HEK293T (cell line): ENCODE results near the gene SETD3.

Source experiments
- CTCF ChIA-PET: fragments of 350-600 bp; formaldehyde crosslinking; extraction: SDS; loops from one replicate; lab custom pipeline; 2021; ENCODE audit warnings: antibody characterized with exemption, inconsistent platforms; lab: Yijun Ruan, JAX
- POLR2A ChIA-PET: fragments of 350-600 bp; formaldehyde crosslinking; extraction: SDS; loops from one replicate; lab custom pipeline; 2020; ENCODE audit warnings: antibody characterized with exemption, inconsistent platforms; lab: Yijun Ruan, JAX
- DNase-seq: peaks from one replicate; pipeline ENCODE4 v3.0.0; 2012; ENCODE audit warnings: mixed read lengths; ENCODE audit errors: extremely low spot score
- ARNT ChIP-seq: fragments of 450-650 bp; IDR thresholded peaks from 2 replicates; pipeline ENCODE4 v1.6.1; 2017; ENCODE audit warnings: mild to moderate bottlenecking
- BHLHE40 ChIP-seq: fragments of 450-650 bp; IDR thresholded peaks from 2 replicates; pipeline ENCODE4 v1.6.1; 2016; ENCODE audit warnings: mild to moderate bottlenecking, moderate library complexity, borderline replicate concordance
- CTBP1 ChIP-seq: fragments of 450-650 bp; IDR thresholded peaks from 2 replicates; pipeline ENCODE4 v1.6.1; 2016; ENCODE audit warnings: borderline replicate concordance
- ELF4 ChIP-seq: fragments of 450-650 bp; IDR thresholded peaks from 2 replicates; pipeline ENCODE4 v1.6.1; 2017; ENCODE audit warnings: antibody characterized with exemption
- FOXA1 ChIP-seq: fragments of 450-650 bp; IDR thresholded peaks from 2 replicates; pipeline ENCODE4 v1.6.1; 2016; ENCODE audit warnings: mild to moderate bottlenecking
- FOXK2 ChIP-seq: fragments of 450-650 bp; IDR thresholded peaks from 2 replicates; pipeline ENCODE4 v1.6.1; 2016; ENCODE audit warnings: mild to moderate bottlenecking
- FOXM1 ChIP-seq: fragments of 450-650 bp; IDR thresholded peaks from 2 replicates; pipeline ENCODE4 v1.6.1; 2017; ENCODE audit warnings: mild to moderate bottlenecking, borderline replicate concordance
- HDGF ChIP-seq: fragments of 450-650 bp; IDR thresholded peaks from 2 replicates; pipeline ENCODE4 v1.6.1; 2017; ENCODE audit warnings: antibody characterized with exemption, borderline replicate concordance
- L3MBTL2 ChIP-seq: fragments of 450-650 bp; conservative IDR thresholded peaks from 2 replicates; pipeline ENCODE4 v1.6.1; 2016; ENCODE audit warnings: mild to moderate bottlenecking
- LEF1 ChIP-seq: fragments of 450-650 bp; IDR thresholded peaks from 2 replicates; pipeline ENCODE4 v1.6.1; 2017; ENCODE audit warnings: mild to moderate bottlenecking, borderline replicate concordance
- NFRKB ChIP-seq: fragments of 450-650 bp; IDR thresholded peaks from 2 replicates; pipeline ENCODE4 v1.6.1; 2016; ENCODE audit warnings: mild to moderate bottlenecking, moderate library complexity
- PKNOX1 ChIP-seq: fragments of 450-650 bp; IDR thresholded peaks from 2 replicates; pipeline ENCODE4 v1.6.1; 2016
- SP1 ChIP-seq: fragments of 450-650 bp; IDR thresholded peaks from 2 replicates; pipeline ENCODE4 v1.6.1; 2017
- SUZ12 ChIP-seq: fragments of 450-650 bp; IDR thresholded peaks from 2 replicates; pipeline ENCODE4 v1.6.1; 2016; ENCODE audit warnings: mild to moderate bottlenecking
- TARDBP ChIP-seq: fragments of 450-650 bp; IDR thresholded peaks from 2 replicates; pipeline ENCODE4 v1.6.1; 2016
- ZNF384 ChIP-seq: fragments of 450-650 bp; IDR thresholded peaks from 2 replicates; pipeline ENCODE4 v1.6.1; 2016

SETD3 gene

DNA sequence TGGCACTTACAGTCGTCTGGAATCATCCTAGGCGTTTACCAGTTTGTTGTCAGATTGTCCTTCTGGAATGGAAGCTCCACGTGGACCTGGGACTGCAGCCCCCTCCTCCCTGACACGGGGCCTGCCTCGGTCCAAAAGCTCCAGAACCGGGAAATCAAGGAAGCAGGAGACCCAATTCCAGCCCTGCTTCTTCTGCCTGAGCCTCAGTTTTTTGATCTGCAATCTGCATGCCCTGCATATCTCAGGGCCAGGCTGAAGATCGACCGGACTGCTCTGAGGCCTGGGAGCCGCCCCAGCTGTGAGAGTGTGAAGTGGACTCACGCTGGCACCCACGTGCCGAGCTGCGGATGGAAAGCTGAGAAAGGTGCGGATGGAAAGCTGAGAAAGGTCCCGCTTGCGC lies 98.6 kb downstream of the SETD3 start:
- no peak for DNase-seq
- ChIA-PET POLR2A (no interaction called here), CTCF (interaction anchor here (2.2 to 2.9 kb wide), 2 partner anchors 11 to 33 kb away, joined by 7 to 22 read pairs; no protein-coding TSS in a partner anchor)
- TF ChIP-seq ELF4: no peak
- TF ChIP-seq BHLHE40: no peak
- TF ChIP-seq FOXK2: no peak

- ChIA-PET CTCF (interaction anchor here (0.5 to 2.9 kb wide), 3 partner anchors 12 to 34 kb away, joined by 3 to 22 read pairs (median 7); no protein-coding TSS in a partner anchor), POLR2A (no interaction called here)
- no peak for TF ChIP-seq L3MBTL2
- TF ChIP-seq BHLHE40: no peak
- TF ChIP-seq CTBP1: no peak
- no peak for TF ChIP-seq SUZ12
- TF ChIP-seq ARNT: no peak
- TF ChIP-seq NFRKB: no peak
- no peak for TF ChIP-seq LEF1
- TF ChIP-seq FOXK2: no peak
- no peak for TF ChIP-seq PKNOX1
- TF ChIP-seq SP1: no peak
- TF ChIP-seq ZNF384: no peak
- no peak for TF ChIP-seq FOXM1
- TF ChIP-seq ELF4: no peak
- DNase-seq: no peak
Measured at GRCh38 chr14:99381688-99382060, 99.0 kb downstream of the SETD3 start.

DNA sequence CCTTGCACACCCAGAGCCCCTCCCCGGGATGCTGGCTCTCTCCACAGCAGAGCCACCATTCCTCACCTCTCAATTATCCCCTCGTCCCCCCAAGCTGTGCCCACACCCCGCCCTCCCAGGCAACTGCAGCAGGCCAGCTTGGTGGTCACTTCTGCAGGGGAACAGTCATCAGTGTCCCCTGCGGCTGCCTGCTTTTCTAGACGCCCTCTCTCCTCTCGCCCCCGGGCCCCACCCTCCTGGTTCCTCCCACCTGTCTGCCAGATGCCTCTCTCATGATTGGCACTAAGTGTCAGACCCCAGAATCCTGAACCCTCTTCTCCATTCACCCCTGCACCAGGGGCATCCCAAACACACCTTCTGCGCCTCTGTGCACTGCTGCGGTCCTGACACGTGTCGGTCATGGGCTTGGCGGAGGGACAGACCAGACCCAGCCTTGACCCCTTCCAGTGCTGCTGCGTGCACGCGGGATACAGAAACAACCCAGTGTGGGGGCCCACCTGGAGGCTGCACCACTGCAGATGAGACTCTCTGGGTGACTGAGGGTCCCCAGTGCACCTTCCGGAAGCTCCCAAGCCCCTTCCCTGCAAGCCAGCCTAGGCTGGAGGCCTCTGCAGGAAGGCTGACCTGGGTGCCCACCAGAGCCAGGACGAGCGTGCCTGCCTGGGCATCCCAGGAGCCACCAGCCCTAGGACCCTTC lies 99.5 kb downstream of the SETD3 start:
- ChIA-PET POLR2A (no interaction called here), CTCF (interaction anchor here (0.5 to 2.9 kb wide), 4 partner anchors 8 to 34 kb away, joined by 3 to 22 read pairs (median 9); no protein-coding TSS in a partner anchor)
- TF ChIP-seq NFRKB (no peak), PKNOX1 (no peak), CTBP1 (no peak), ELF4 (no peak), ARNT (no peak), HDGF (no peak), FOXK2 (no peak), TARDBP (no peak), L3MBTL2 (no peak), LEF1 (no peak)
- no peak for DNase-seq

DNA sequence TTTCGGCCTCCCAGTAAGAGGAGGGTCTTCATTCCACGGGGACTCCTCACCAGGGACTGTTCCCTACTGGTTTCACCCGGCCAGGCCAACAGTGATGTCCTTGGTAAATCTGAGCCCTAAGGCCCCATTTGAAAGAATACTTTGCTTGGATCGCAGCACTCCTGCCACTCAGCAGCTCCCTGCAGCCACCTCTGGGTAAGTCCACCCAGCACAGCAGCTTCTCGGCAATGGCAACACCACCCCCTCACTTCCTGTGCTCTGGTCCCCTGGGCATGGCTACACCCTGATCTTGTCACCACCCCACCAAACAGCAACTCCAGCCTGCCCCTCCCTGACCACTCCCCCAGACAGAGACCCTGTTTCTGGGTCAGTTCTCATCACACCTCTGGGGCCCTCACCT lies 100.3 kb downstream of the SETD3 start:
- no peak for TF ChIP-seq HDGF
- TF ChIP-seq FOXK2: no peak
- TF ChIP-seq SP1: no peak
- TF ChIP-seq PKNOX1: no peak
- no peak for TF ChIP-seq ARNT
- no peak for TF ChIP-seq FOXA1
- no peak for TF ChIP-seq L3MBTL2
- TF ChIP-seq FOXM1: no peak
- TF ChIP-seq TARDBP: no peak
- TF ChIP-seq SUZ12: no peak
- TF ChIP-seq ELF4: no peak
- no peak for TF ChIP-seq NFRKB
- no peak for DNase-seq
- CTCF ChIA-PET: interaction anchor here (2.0 to 2.9 kb wide), 3 partner anchors 9 to 35 kb away, joined by 7 to 22 read pairs (median 11); no protein-coding TSS in a partner anchor
- POLR2A ChIA-PET: interaction anchor here (1.0 kb wide), 1 partner anchor 102 kb away, joined by 3 read pairs; no protein-coding TSS in a partner anchor

DNA sequence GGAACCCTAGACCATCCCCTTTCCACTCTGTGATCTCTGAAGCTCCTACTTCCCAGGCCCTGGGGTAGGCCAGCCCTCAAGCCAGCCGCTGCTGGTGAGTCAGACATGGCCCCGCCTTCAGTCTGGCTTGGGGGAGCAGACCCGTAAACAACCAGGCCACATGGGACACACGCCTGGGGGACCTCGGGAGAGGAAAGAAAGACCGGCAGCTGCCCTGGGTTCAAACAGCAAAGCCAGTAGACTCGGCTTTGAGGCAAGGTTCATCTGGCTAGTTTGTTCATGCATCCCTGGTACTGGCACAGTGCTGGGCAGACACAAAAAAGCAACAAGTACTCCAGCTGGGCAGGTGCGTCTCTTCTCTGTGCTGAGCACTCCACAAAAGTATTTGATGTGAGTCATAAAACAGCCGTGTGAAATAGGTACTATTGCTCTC lies 101.9 kb downstream of the SETD3 start:
- TF ChIP-seq PKNOX1: no peak
- no peak for TF ChIP-seq LEF1
- no peak for TF ChIP-seq ARNT
- TF ChIP-seq SP1: no peak
- no peak for TF ChIP-seq NFRKB
- no peak for TF ChIP-seq HDGF
- TF ChIP-seq ZNF384: no peak
- no peak for TF ChIP-seq FOXK2
- TF ChIP-seq L3MBTL2: no peak
- no peak for TF ChIP-seq BHLHE40
- no peak for TF ChIP-seq ELF4
- TF ChIP-seq CTBP1: no peak
- no peak for TF ChIP-seq FOXA1
- TF ChIP-seq FOXM1: no peak
- TF ChIP-seq TARDBP: no peak
- TF ChIP-seq SUZ12: no peak
- ChIA-PET POLR2A (no interaction called here), CTCF (interaction anchor here (0.7 to 1.3 kb wide), 4 partner anchors 10 to 59 kb away, joined by 3 to 11 read pairs (median 6); no protein-coding TSS in a partner anchor)
- no peak for DNase-seq

DNA sequence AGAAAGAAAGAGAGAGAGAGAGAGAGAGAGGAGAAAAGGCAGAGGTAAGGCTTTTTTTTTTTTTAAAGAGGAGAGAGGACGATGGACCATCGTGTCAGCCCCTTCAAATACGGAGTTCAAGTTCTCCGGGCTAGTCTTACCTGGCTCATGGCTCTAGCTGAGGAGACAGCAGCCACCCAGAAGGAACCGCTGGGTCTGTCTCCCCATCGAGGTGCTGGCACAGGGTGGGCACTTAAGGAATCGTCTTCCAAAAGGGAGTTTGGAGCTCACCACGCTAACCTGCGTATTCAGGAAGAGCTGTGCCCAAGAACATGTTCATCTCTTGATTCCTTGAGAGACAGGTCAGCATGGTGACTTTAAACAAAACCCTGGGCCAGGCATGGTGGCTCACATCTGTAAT lies 102.7 kb downstream of the SETD3 start:
- CTCF ChIA-PET: interaction anchor here (1.1 to 1.3 kb wide), 2 partner anchors 11 to 15 kb away, joined by 5 to 11 read pairs; no protein-coding TSS in a partner anchor
- POLR2A ChIA-PET: no interaction called here
- no peak for DNase-seq
- no peak for TF ChIP-seq SP1
- no peak for TF ChIP-seq ARNT
- no peak for TF ChIP-seq FOXA1
- TF ChIP-seq PKNOX1: no peak
- TF ChIP-seq SUZ12: no peak
- TF ChIP-seq NFRKB: no peak
- no peak for TF ChIP-seq ELF4
- TF ChIP-seq BHLHE40: no peak
